HEK293 (cell line): Measurements from ENCODE around the gene IFT43.

Experiments
- CTCF ChIP-seq: fragments of 450-650 bp; formaldehyde crosslinking; IDR thresholded peaks from 2 replicates; pipeline ENCODE4 v1.5.1; 2016; ENCODE audit warnings: missing biosample characterization, missing genetic modification characterization
- KLF9 ChIP-seq: fragments of 450-650 bp; formaldehyde crosslinking; IDR thresholded peaks from 2 replicates; pipeline ENCODE4 v1.5.1; 2016; ENCODE audit warnings: missing biosample characterization, missing genetic modification characterization, low read depth
- REST ChIP-seq: fragments of 450-650 bp; formaldehyde crosslinking; IDR thresholded peaks from 2 replicates; pipeline ENCODE4 v1.5.1; 2016; ENCODE audit warnings: missing biosample characterization, missing genetic modification characterization
- TCF7L2 ChIP-seq: IDR thresholded peaks from 2 replicates; pipeline ENCODE4 v1.6.1; 2011; ENCODE audit warnings: low read depth, mild to moderate bottlenecking, inconsistent platforms, low read length, moderate library complexity, borderline replicate concordance
- ZFP3 ChIP-seq: fragments of 450-650 bp; formaldehyde crosslinking; IDR thresholded peaks from 2 replicates; pipeline ENCODE4 v1.5.1; 2016; ENCODE audit warnings: low read depth, missing biosample characterization, missing genetic modification characterization
- ZNF677 ChIP-seq: fragments of 450-650 bp; IDR thresholded peaks from 2 replicates; pipeline ENCODE4 v1.5.0; 2018; ENCODE audit warnings: missing biosample characterization, mild to moderate bottlenecking, missing genetic modification characterization, moderate library complexity

- TF ChIP-seq ZNF677 (tag by site-specific recombination) (no peak), CTCF (tag by site-specific recombination) (no peak), ZFP3 (tag by site-specific recombination) (no peak), REST (tag by site-specific recombination) (peak; percentile 98), TCF7L2 (no peak), KLF9 (no peak)
These were observed 147.5 kb downstream of the IFT43 start for GRCh38 chr14:76133103-76133502.
